HUES6 (cell line): ENCODE data around the gene SP5.
A peak's percentile ranks its signal among the peaks of the same experiment; 100 is the strongest.

Experiments
- H3K27ac ChIP-seq: 2 replicates; pipeline ENCODE4 v1.7.0; 2013; ENCODE audit warnings: low read depth, mild to moderate bottlenecking, low read length, inconsistent platforms
- H3K27me3 ChIP-seq: 2 replicates; pipeline ENCODE4 v1.6.1; 2013; ENCODE audit warnings: low read length; ENCODE audit not compliant: control insufficient read depth, insufficient read depth
- H3K36me3 ChIP-seq: 2 replicates; pipeline ENCODE4 v1.6.1; 2013; ENCODE audit warnings: low read length; ENCODE audit not compliant: control insufficient read depth, insufficient read depth
- H3K4me1 ChIP-seq: 2 replicates; pipeline ENCODE4 v1.6.1; 2013; ENCODE audit warnings: low read length; ENCODE audit not compliant: control insufficient read depth, insufficient read depth
- H3K4me3 ChIP-seq: 2 replicates; pipeline ENCODE4 v1.5.1; 2013; ENCODE audit warnings: low read depth, low read length
- H3K9ac ChIP-seq: one replicate; pipeline ENCODE4 v1.6.1; 2013; ENCODE audit warnings: mild to moderate bottlenecking, low read length
- H3K9me3 ChIP-seq: 2 replicates; pipeline ENCODE4 v1.6.1; 2013; ENCODE audit warnings: low read depth, low read length; ENCODE audit not compliant: control insufficient read depth, insufficient read depth

Gene SP5

DNA sequence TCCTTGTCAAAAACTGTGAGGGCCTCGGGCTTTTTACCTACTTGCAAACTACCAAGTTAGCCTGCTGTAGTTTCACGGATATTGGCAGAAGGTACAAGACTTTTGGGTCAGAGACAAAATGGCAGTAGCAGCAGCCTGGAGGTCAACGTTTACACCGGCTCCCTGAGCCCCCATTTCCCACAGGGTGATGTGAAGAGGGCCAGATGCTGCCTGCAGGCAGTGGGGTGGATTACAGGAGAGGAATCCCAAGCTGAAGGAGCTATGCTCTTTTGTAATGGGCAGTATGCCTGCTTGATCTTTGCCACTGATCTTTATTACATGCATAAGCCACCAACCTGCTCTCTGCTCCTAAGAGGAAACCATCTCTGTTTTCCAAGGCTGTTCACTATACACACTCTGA is 29.5 kb upstream of the SP5 start:
- no peaks in the 10 kb centered on the region for H3K27me3 ChIP-seq
- no peaks in the 10 kb centered on the region for H3K36me3 ChIP-seq
- no peaks in the 10 kb centered on the region for H3K9me3 ChIP-seq
- H3K4me3 ChIP-seq: no peak overlapping the region
- H3K9ac ChIP-seq: no peak overlapping the region
- peaks cover 35% of the 10 kb centered on the region for H3K4me1 ChIP-seq
- H3K27ac ChIP-seq: peak overlapping the region; percentile 36; the same call in 1 of the 2 replicates

- Histone ChIP-seq H3K9ac (no peak overlapping the region), H3K4me1 (peaks cover 31% of the 10 kb centered on the region), H3K36me3 (no peaks in the 10 kb centered on the region), H3K9me3 (no peaks in the 10 kb centered on the region), H3K27me3 (no peaks in the 10 kb centered on the region), H3K27ac (no peak overlapping the region), H3K4me3 (no peak overlapping the region)
These were observed 25.7 kb upstream of the SP5 start for GRCh38 chr2:170689481-170689880.

- Histone ChIP-seq H3K27ac (no peak overlapping the region), H3K4me3 (no peak overlapping the region), H3K4me1 (peaks cover 35% of the 10 kb centered on the region), H3K27me3 (no peaks in the 10 kb centered on the region), H3K36me3 (no peaks in the 10 kb centered on the region), H3K9me3 (no peaks in the 10 kb centered on the region), H3K9ac (no peak overlapping the region)
These were observed 24.5 kb upstream of the SP5 start for GRCh38 chr2:170690640-170691039.

DNA sequence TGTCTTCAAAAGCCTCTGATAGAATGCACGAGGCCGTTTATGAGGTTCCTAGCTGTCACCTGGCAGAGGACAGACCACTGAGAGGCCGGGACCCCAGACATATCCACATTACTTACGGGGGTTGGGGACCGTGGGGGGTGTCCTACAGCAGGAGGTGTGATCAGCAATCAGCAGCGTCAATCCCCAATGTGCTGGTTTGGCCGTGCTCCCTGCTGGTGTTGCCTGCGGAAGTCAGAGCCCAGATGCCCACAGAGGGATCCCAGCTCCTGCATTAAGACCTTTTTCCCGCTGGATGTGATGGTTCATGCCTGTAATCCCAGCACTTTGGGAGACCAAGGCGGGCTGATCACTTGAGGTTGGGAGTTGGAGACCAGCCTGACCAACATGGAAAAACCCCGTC is 20.8 kb upstream of the SP5 start:
- no peaks in the 10 kb centered on the region for H3K9me3 ChIP-seq
- no peaks in the 10 kb centered on the region for H3K27me3 ChIP-seq
- H3K36me3 ChIP-seq: no peaks in the 10 kb centered on the region
- H3K27ac ChIP-seq: no peak overlapping the region
- H3K9ac ChIP-seq: no peak overlapping the region
- no peak overlapping the region for H3K4me3 ChIP-seq
- peaks cover 43% of the 10 kb centered on the region for H3K4me1 ChIP-seq

- peak overlapping the region; percentile 22; the same call in 1 of the 2 replicates for H3K27ac ChIP-seq
- H3K27me3 ChIP-seq: no peaks in the 10 kb centered on the region
- no peak overlapping the region for H3K4me3 ChIP-seq
- no peaks in the 10 kb centered on the region for H3K9me3 ChIP-seq
- no peaks in the 10 kb centered on the region for H3K36me3 ChIP-seq
- H3K9ac ChIP-seq: peak overlapping the region; percentile 8
- H3K4me1 ChIP-seq: peaks cover 36% of the 10 kb centered on the region
These were observed 19.4 kb upstream of the SP5 start for GRCh38 chr2:170695521-170696410.

- no peak overlapping the region for H3K27ac ChIP-seq
- H3K4me1 ChIP-seq: peaks cover 27% of the 10 kb centered on the region
- no peaks in the 10 kb centered on the region for H3K36me3 ChIP-seq
- no peak overlapping the region for H3K4me3 ChIP-seq
- H3K27me3 ChIP-seq: no peaks in the 10 kb centered on the region
- H3K9me3 ChIP-seq: no peaks in the 10 kb centered on the region
- no peak overlapping the region for H3K9ac ChIP-seq
These were observed 18.2 kb upstream of the SP5 start for GRCh38 chr2:170696948-170697347.

GRCh38 chr2:170701011-170701410 is 14.1 kb upstream of the SP5 start:
- H3K9ac ChIP-seq: no peak overlapping the region
- no peak overlapping the region for H3K4me3 ChIP-seq
- H3K9me3 ChIP-seq: peaks cover 10% of the 10 kb centered on the region
- no peaks in the 10 kb centered on the region for H3K36me3 ChIP-seq
- H3K27me3 ChIP-seq: no peaks in the 10 kb centered on the region
- H3K27ac ChIP-seq: no peak overlapping the region
- H3K4me1 ChIP-seq: peaks cover 19% of the 10 kb centered on the region

DNA sequence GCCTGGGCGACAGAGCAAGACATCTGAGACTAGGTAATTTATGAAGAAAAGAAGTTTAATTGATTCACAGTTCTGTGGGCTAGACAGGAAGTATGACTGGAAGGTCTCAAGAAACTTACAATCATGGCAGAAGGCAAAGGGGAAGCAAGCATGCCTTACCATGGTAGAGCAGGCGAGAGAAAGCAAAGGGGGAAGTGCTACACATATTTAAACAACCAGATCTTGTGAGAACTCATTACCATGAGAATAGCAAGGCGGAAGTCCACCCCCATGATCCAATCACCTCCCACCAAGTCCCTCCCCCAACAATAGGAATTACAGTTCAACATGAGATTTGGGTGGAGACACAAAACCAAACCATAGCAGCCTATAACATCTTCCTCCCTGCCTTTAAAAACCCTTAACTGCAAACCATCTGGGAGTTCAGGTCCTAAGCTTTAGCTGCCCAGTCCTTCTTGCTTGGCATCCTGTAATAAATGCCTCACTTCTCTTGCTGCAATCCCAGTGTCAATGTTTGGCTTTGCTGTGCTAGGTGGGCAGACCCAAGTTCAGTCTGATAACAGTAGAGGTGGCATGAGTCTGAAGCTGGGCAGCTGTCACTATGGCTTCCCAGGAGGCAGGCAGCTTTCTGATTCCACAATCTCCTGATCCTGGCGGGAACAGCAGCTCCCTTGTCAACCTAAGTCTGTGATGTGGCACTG is 11.2 kb upstream of the SP5 start:
- Histone ChIP-seq H3K9me3 (peaks cover 10% of the 10 kb centered on the region), H3K27ac (no peak overlapping the region), H3K27me3 (peaks cover 14% of the 10 kb centered on the region; the same call in 1 of the 2 replicates), H3K4me3 (no peak overlapping the region), H3K9ac (no peak overlapping the region), H3K36me3 (no peaks in the 10 kb centered on the region), H3K4me1 (peaks cover 18% of the 10 kb centered on the region)

DNA sequence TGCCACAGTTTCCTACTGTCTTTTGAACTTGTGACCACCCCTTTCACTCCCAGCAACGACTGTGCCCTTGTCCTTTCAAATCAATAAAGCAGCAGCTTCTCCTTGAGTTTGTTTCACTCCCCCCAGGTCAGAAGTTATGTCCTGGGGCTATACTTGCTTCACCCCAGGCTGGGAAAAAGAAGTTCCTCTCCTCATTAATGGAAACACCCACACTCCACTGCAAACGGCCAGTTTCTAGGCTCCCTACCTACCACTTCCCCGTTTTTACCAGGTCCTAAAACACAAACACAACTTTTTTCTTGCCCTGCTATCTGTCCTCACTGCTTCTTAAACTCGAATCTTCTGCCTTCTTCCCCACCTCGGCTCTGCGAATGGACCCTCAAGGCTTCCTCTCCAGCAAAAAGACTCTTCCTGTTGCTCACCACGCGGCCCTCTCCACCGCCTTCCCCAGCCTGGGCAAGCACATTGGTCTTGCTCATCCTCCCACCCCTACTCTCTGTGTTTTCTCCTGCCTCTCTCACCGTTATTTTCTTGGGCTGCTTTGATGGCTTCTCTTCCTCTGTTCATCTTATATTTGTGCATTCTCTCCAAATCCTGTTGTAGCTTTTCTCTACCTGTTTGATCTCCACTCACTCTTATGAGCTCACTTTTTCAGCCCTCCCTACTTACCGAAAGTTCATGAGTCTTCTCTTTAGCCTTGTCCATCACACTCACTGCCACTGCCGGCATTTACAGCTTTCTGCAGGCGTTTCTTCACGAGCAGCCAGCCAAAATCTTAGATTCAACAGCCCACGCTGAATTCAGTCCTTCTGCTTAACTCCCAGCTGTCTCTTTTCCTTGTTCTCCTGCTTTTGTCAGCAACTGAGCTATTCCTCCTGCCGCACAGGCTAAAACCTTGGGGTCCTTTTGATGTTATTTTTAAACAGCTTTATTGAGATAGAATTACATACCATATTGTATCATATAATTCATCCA is 7.0 kb upstream of the SP5 start:
- H3K4me3 ChIP-seq: no peak overlapping the region
- peaks cover 4% of the 10 kb centered on the region; the same call in 1 of the 2 replicates for H3K9me3 ChIP-seq
- peaks cover 34% of the 10 kb centered on the region for H3K4me1 ChIP-seq
- H3K36me3 ChIP-seq: no peaks in the 10 kb centered on the region
- H3K9ac ChIP-seq: no peak overlapping the region
- peaks cover 53% of the 10 kb centered on the region for H3K27me3 ChIP-seq
- H3K27ac ChIP-seq: no peak overlapping the region

DNA sequence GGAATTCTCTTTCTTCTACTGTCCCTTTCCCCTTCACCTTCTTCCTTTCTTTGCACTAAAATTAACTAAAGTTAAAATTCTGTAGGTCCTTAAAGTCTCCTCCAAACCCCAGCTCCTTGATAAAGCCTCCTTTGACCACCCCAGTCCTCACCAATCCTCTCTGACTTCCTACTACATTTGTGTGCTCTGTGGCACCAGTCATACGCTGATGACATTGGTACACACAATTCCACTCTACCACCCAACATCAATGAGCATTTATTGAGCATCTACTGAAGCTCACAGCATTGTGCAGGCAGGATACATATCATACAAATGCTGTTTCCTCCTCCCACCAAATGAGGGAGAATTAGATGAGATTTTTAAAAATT is 4.5 kb upstream of the SP5 start:
- Histone ChIP-seq H3K4me3 (peak overlapping the region; percentile 72; the same call in 1 of the 2 replicates), H3K27ac (peak overlapping the region; percentile 54; the same call in 1 of the 2 replicates), H3K36me3 (no peaks in the 10 kb centered on the region), H3K4me1 (peaks cover 33% of the 10 kb centered on the region), H3K9ac (peak overlapping the region; percentile 82), H3K9me3 (no peaks in the 10 kb centered on the region), H3K27me3 (peaks cover 77% of the 10 kb centered on the region)
